ENCODE results near the gene UBA5. TPM values are rescaled to one million over a fixed set of nuclear protein-coding genes. Genes with fewer than 3 reads are reported as not detected.
"Not testable (repeated sequence)": the region's sequence is repeated elsewhere in the genome, so short reads cannot be mapped to it uniquely, and the experiment has no call there.

UBA5 gene
- total RNA-seq = 10 to 100 TPM; 37.8 to 51.0 (median 46.1) TPM
- total RNA-seq (2013) = 42.4 TPM

- peaks cover 36 to 63% of the 10 kb centered on the region in 2 donors for H3K4me1 Mint-ChIP-seq
- intact Hi-C loops (cut with micrococcal nuclease) = no loop called here
- peak within 1 kb of the TSS; percentile 75 for H3K27ac ChIP-seq (ENCODE audit: low read length)
- H3K36me3 ChIP-seq (ENCODE audit: control insufficient read depth, insufficient read depth, low read length) = no peaks in the 10 kb centered on the region
- no peaks in the 10 kb centered on the region for H3K27me3 ChIP-seq (ENCODE audit: control insufficient read depth, insufficient read depth, low read length)
- H3K4me1 ChIP-seq (ENCODE audit: control insufficient read depth, insufficient read depth, low read length) = peaks cover 13% of the 10 kb centered on the region
- H3K36me3 Mint-ChIP-seq = no peaks in the 10 kb centered on the region
- H3K4me3 Mint-ChIP-seq = peak within 1 kb of the TSS; percentile 99
- no peaks in the 10 kb centered on the region for H3K27me3 Mint-ChIP-seq (ENCODE audit: low read depth in 2 of 2)
- DNase-seq (peak; percentile 60 to 84), ATAC-seq (peak; percentile 80 to 85 (median 83))
- H3K9me3 ChIP-seq (ENCODE audit: control insufficient read depth, insufficient read depth, low read length) = no peaks in the 10 kb centered on the region
- no peaks in the 10 kb centered on the region for H3K9me3 Mint-ChIP-seq
- TF ChIP-seq, protein P1, sequence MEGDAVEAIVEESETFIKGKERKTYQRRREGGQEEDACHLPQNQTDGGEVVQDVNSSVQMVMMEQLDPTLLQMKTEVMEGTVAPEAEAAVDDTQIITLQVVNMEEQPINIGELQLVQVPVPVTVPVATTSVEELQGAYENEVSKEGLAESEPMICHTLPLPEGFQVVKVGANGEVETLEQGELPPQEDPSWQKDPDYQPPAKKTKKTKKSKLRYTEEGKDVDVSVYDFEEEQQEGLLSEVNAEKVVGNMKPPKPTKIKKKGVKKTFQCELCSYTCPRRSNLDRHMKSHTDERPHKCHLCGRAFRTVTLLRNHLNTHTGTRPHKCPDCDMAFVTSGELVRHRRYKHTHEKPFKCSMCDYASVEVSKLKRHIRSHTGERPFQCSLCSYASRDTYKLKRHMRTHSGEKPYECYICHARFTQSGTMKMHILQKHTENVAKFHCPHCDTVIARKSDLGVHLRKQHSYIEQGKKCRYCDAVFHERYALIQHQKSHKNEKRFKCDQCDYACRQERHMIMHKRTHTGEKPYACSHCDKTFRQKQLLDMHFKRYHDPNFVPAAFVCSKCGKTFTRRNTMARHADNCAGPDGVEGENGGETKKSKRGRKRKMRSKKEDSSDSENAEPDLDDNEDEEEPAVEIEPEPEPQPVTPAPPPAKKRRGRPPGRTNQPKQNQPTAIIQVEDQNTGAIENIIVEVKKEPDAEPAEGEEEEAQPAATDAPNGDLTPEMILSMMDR (IDR thresholded peaks at IDR 0.05) = no peak
- H3K4me3 ChIP-seq (ENCODE audit: low read length) = peak within 1 kb of the TSS; percentile 76
- H3K27ac Mint-ChIP-seq = peak within 1 kb of the TSS; percentile 94 to 98
- under 1% methylated on average over 64 of the region's 64 CpGs for WGBS (ENCODE audit: insufficient coverage)
These were observed at the start of gene UBA5 for GRCh38 chr3:132660052-132660810. Gene UBA5 (plus strand): TSS chr3:132660329. CDS start chr3:132660538, 209 bp downstream.

GRCh38 chr3:132615301-132615700, 44.8 kb upstream of the UBA5 start:
- H3K4me3 ChIP-seq (ENCODE audit: low read length); intact Hi-C loops (cut with micrococcal nuclease); H3K27ac ChIP-seq (ENCODE audit: low read length); H3K27me3 ChIP-seq (ENCODE audit: control insufficient read depth, insufficient read depth, low read length); H3K27me3 Mint-ChIP-seq (ENCODE audit: low read depth in 2 of 2); H3K4me1 ChIP-seq (ENCODE audit: control insufficient read depth, insufficient read depth, low read length); H3K4me1 Mint-ChIP-seq; H3K4me3 Mint-ChIP-seq; H3K9me3 ChIP-seq (ENCODE audit: control insufficient read depth, insufficient read depth, low read length); H3K27ac Mint-ChIP-seq; ATAC-seq; H3K36me3 ChIP-seq (ENCODE audit: control insufficient read depth, insufficient read depth, low read length); H3K36me3 Mint-ChIP-seq; DNase-seq; H3K9me3 Mint-ChIP-seq: not testable (repeated sequence)
- 100% methylated on average over 3 of the region's 3 CpGs for WGBS (ENCODE audit: insufficient coverage)

- ATAC-seq (no peak), DNase-seq (no peak)
- no peaks in the 10 kb centered on the region for H3K27me3 Mint-ChIP-seq (ENCODE audit: low read depth in 2 of 2)
- H3K27ac ChIP-seq (ENCODE audit: low read length) = no peak overlapping the region
- no peaks in the 10 kb centered on the region for H3K4me1 ChIP-seq (ENCODE audit: control insufficient read depth, insufficient read depth, low read length)
- H3K4me1 Mint-ChIP-seq = peaks cover 3 to 9% of the 10 kb centered on the region in 2 donors
- H3K27ac Mint-ChIP-seq = no peak overlapping the region
- no peak overlapping the region for H3K4me3 ChIP-seq (ENCODE audit: low read length)
- 37% methylated on average over 3 of the region's 3 CpGs for WGBS (ENCODE audit: insufficient coverage)
- H3K9me3 ChIP-seq (ENCODE audit: control insufficient read depth, insufficient read depth, low read length) = no peaks in the 10 kb centered on the region
- no peak overlapping the region for H3K4me3 Mint-ChIP-seq
- no peaks in the 10 kb centered on the region for H3K27me3 ChIP-seq (ENCODE audit: control insufficient read depth, insufficient read depth, low read length)
- TF ChIP-seq, protein P1 (IDR thresholded peaks at IDR 0.05) = no peak
- peaks cover 6% of the 10 kb centered on the region for H3K36me3 Mint-ChIP-seq
- H3K36me3 ChIP-seq (ENCODE audit: control insufficient read depth, insufficient read depth, low read length) = peaks cover 7% of the 10 kb centered on the region
- intact Hi-C loops (cut with micrococcal nuclease) = no loop called here
- H3K9me3 Mint-ChIP-seq = peaks cover 0 to 5% of the 10 kb centered on the region in 2 donors
These were observed 44.2 kb upstream of the UBA5 start for GRCh38 chr3:132615881-132616280.

DNA sequence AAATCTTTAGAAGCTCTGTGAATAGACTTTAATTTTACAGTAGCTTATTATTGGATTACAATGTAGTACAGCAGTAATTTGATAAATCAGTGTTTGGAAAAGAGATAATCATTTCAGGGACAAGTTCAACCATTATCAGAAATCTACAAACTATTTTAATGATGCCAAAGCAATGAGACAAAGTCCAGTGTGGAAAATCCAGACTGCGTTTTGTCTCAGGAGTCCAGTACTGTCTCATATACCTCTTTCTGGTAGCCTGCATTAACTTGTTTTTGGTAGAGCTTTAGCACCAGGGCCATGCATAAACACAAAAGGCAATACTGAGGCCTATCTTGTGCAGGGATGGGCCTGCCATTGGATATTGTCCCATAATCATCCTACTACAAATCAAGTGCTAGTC, 43.3 kb upstream of the UBA5 start:
- Histone ChIP-seq H3K4me3 (ENCODE audit: low read length) (no peak overlapping the region), H3K27ac (ENCODE audit: low read length) (no peak overlapping the region), H3K27me3 (ENCODE audit: control insufficient read depth, insufficient read depth, low read length) (no peaks in the 10 kb centered on the region), H3K4me1 (ENCODE audit: control insufficient read depth, insufficient read depth, low read length) (no peaks in the 10 kb centered on the region), H3K36me3 (ENCODE audit: control insufficient read depth, insufficient read depth, low read length) (peaks cover 7% of the 10 kb centered on the region), H3K9me3 (ENCODE audit: control insufficient read depth, insufficient read depth, low read length) (no peaks in the 10 kb centered on the region)
- TF ChIP-seq, protein P1 (IDR thresholded peaks at IDR 0.05) = no peak
- ATAC-seq = no peak
- 94% methylated on average over 1 of the region's 1 CpG for WGBS (ENCODE audit: insufficient coverage)
- H3K4me3 Mint-ChIP-seq = no peak overlapping the region
- peaks cover 8 to 9% of the 10 kb centered on the region in 2 donors for H3K4me1 Mint-ChIP-seq
- DNase-seq = no peak
- no peak overlapping the region for H3K27ac Mint-ChIP-seq
- H3K36me3 Mint-ChIP-seq = peaks cover 11% of the 10 kb centered on the region
- intact Hi-C loops (cut with micrococcal nuclease) = no loop called here
- H3K27me3 Mint-ChIP-seq (ENCODE audit: low read depth in 2 of 2) = no peaks in the 10 kb centered on the region
- peaks cover 0 to 5% of the 10 kb centered on the region in 2 donors for H3K9me3 Mint-ChIP-seq
